ENCODE results near the gene VAT1. TPM values are rescaled to one million over a fixed set of nuclear protein-coding genes. Genes with fewer than 3 reads are reported as not detected.

Gene VAT1
- total and polyA plus RNA-seq, 2 of the 13 experiments (the other 11 are each of a cell fraction or from before 2014, with no cell fraction given): 143 to 205 TPM

- no peak for TF ChIP-seq ZBTB2 (CRISPR knock-in tag; IDR thresholded peaks at IDR 0.05; ENCODE audit: low read depth)
- TF ChIP-seq IRX3 (CRISPR knock-in tag; IDR thresholded peaks at IDR 0.05; ENCODE audit: borderline replicate concordance, low read depth): no peak
- peak; percentile 29; the same call in 1 of the 2 replicates for TF ChIP-seq MED1 (CRISPR knock-in tag; IDR thresholded peaks at IDR 0.05)
- no peak for TF ChIP-seq LCORL (IDR thresholded peaks at IDR 0.05)
- TF ChIP-seq LCORL (CRISPR knock-in tag; IDR thresholded peaks at IDR 0.05): peak; percentile 84
- no peak for TF ChIP-seq BRD4 (CRISPR knock-in tag; IDR thresholded peaks at IDR 0.05)
- TF ChIP-seq, protein P1, sequence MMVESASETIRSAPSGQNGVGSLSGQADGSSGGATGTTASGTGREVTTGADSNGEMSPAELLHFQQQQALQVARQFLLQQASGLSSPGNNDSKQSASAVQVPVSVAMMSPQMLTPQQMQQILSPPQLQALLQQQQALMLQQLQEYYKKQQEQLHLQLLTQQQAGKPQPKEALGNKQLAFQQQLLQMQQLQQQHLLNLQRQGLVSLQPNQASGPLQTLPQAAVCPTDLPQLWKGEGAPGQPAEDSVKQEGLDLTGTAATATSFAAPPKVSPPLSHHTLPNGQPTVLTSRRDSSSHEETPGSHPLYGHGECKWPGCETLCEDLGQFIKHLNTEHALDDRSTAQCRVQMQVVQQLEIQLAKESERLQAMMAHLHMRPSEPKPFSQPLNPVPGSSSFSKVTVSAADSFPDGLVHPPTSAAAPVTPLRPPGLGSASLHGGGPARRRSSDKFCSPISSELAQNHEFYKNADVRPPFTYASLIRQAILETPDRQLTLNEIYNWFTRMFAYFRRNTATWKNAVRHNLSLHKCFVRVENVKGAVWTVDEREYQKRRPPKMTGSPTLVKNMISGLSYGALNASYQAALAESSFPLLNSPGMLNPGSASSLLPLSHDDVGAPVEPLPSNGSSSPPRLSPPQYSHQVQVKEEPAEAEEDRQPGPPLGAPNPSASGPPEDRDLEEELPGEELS (CRISPR knock-in tag; IDR thresholded peaks at IDR 0.05): peak; percentile 6; the same call in 1 of the 2 replicates
- 0 out of 2 replicates have a peak, but pooled peaks have one; percentile 14 for TF ChIP-seq ZNF709 (CRISPR knock-in tag; IDR thresholded peaks at IDR 0.05)
- TF ChIP-seq SAFB2 (CRISPR knock-in tag; IDR thresholded peaks at IDR 0.05; ENCODE audit: borderline replicate concordance, low read depth): no peak
- TF ChIP-seq RARA (CRISPR knock-in tag; IDR thresholded peaks at IDR 0.05): no peak
- TF ChIP-seq SALL2 (CRISPR knock-in tag; IDR thresholded peaks at IDR 0.05): no peak
- no peak for TF ChIP-seq MAF1 (CRISPR knock-in tag; IDR thresholded peaks at IDR 0.05; ENCODE audit: borderline replicate concordance)
- no peak for TF ChIP-seq ZNF383 (CRISPR knock-in tag; IDR thresholded peaks at IDR 0.05; ENCODE audit: borderline replicate concordance)
- TF ChIP-seq ZGPAT (CRISPR knock-in tag; IDR thresholded peaks at IDR 0.05): peak; percentile 31
- TF ChIP-seq, protein P2, sequence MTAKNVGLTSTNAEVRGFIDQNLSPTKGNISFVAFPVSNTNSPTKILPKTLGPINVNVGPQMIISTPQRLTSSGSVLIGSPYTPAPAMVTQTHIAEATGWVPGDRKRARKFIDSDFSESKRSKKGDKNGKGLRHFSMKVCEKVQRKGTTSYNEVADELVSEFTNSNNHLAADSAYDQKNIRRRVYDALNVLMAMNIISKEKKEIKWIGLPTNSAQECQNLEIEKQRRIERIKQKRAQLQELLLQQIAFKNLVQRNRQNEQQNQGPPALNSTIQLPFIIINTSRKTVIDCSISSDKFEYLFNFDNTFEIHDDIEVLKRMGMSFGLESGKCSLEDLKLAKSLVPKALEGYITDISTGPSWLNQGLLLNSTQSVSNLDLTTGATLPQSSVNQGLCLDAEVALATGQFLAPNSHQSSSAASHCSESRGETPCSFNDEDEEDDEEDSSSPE (CRISPR knock-in tag; IDR thresholded peaks at IDR 0.05): 0 out of 2 replicates have a peak, but pooled peaks have one; percentile 24
- TF ChIP-seq RFXAP (CRISPR knock-in tag; IDR thresholded peaks at IDR 0.05; ENCODE audit: borderline replicate concordance): 0 out of 2 replicates have a peak, but pooled peaks have one; percentile 4
- TF ChIP-seq ZMYM2 (CRISPR knock-in tag; IDR thresholded peaks at IDR 0.05): no peak
- TF ChIP-seq YEATS2 (CRISPR knock-in tag; IDR thresholded peaks at IDR 0.05; ENCODE audit: borderline replicate concordance): no peak
- no peak for TF ChIP-seq PCBP2 (optimal IDR thresholded peaks at IDR 0.05; ENCODE audit: low read depth, low read length, poor library complexity, severe bottlenecking)
- TF ChIP-seq HNRNPK (IDR thresholded peaks at IDR 0.05; ENCODE audit: low read depth, low read length, poor library complexity, severe bottlenecking): no peak
- TF ChIP-seq, protein P3, sequence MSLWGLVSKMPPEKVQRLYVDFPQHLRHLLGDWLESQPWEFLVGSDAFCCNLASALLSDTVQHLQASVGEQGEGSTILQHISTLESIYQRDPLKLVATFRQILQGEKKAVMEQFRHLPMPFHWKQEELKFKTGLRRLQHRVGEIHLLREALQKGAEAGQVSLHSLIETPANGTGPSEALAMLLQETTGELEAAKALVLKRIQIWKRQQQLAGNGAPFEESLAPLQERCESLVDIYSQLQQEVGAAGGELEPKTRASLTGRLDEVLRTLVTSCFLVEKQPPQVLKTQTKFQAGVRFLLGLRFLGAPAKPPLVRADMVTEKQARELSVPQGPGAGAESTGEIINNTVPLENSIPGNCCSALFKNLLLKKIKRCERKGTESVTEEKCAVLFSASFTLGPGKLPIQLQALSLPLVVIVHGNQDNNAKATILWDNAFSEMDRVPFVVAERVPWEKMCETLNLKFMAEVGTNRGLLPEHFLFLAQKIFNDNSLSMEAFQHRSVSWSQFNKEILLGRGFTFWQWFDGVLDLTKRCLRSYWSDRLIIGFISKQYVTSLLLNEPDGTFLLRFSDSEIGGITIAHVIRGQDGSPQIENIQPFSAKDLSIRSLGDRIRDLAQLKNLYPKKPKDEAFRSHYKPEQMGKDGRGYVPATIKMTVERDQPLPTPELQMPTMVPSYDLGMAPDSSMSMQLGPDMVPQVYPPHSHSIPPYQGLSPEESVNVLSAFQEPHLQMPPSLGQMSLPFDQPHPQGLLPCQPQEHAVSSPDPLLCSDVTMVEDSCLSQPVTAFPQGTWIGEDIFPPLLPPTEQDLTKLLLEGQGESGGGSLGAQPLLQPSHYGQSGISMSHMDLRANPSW (CRISPR knock-in tag; IDR thresholded peaks at IDR 0.05; ENCODE audit: borderline replicate concordance): no peak
Observed at GRCh38 chr17:42979511-42980273, 42.5 kb downstream of the VAT1 start, which contains the start of gene PTGES3L (continued).
